ENCODE measurements around the gene SETDB2.

Gene SETDB2

GRCh38 chr13:49497272-49497671, 53.2 kb downstream of the SETDB2 start:
- Histone ChIP-seq H3K79me2 (ENCODE audit: insufficient read depth, low read length) (no peaks in the 10 kb centered on the region), H2AFZ (ENCODE audit: low read length) (no peak overlapping the region), H3K4me1 (ENCODE audit: insufficient read depth, low read length, poor library complexity, severe bottlenecking) (peaks cover 9% of the 10 kb centered on the region), H3K27me3 (ENCODE audit: insufficient read depth, low read length, poor library complexity, severe bottlenecking) (no peaks in the 10 kb centered on the region), H4K20me1 (ENCODE audit: insufficient read depth, low read length, poor library complexity, severe bottlenecking) (no peaks in the 10 kb centered on the region), H3K36me3 (ENCODE audit: insufficient read depth, low read length) (no peaks in the 10 kb centered on the region), H3F3A (ENCODE audit: low read depth) (peaks cover 8% of the 10 kb centered on the region; the same call in 1 of the 2 replicates), H3K9ac (ENCODE audit: low read depth, low read length, poor library complexity, severe bottlenecking) (no peak overlapping the region), H3K9me3 (ENCODE audit: insufficient read depth, low read depth, low read length) (no peaks in the 10 kb centered on the region), H3K4me3 (ENCODE audit: low read length, poor library complexity, severe bottlenecking) (peak overlapping the region; percentile 7), H3K9me2 (replicated peaks; ENCODE audit: low read depth, low read length) (no peaks in the 10 kb centered on the region), H3K4me2 (ENCODE audit: low read depth, low read length, poor library complexity, severe bottlenecking) (peak overlapping the region; percentile 79)
- TF ChIP-seq, protein P1, sequence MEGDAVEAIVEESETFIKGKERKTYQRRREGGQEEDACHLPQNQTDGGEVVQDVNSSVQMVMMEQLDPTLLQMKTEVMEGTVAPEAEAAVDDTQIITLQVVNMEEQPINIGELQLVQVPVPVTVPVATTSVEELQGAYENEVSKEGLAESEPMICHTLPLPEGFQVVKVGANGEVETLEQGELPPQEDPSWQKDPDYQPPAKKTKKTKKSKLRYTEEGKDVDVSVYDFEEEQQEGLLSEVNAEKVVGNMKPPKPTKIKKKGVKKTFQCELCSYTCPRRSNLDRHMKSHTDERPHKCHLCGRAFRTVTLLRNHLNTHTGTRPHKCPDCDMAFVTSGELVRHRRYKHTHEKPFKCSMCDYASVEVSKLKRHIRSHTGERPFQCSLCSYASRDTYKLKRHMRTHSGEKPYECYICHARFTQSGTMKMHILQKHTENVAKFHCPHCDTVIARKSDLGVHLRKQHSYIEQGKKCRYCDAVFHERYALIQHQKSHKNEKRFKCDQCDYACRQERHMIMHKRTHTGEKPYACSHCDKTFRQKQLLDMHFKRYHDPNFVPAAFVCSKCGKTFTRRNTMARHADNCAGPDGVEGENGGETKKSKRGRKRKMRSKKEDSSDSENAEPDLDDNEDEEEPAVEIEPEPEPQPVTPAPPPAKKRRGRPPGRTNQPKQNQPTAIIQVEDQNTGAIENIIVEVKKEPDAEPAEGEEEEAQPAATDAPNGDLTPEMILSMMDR (conservative IDR thresholded peaks at IDR 0.05; ENCODE audit: low read length) = no peak
- no peak for TF ChIP-seq EZH2phosphoT487 (IDR thresholded peaks at IDR 0.05; ENCODE audit: borderline replicate concordance)

DNA sequence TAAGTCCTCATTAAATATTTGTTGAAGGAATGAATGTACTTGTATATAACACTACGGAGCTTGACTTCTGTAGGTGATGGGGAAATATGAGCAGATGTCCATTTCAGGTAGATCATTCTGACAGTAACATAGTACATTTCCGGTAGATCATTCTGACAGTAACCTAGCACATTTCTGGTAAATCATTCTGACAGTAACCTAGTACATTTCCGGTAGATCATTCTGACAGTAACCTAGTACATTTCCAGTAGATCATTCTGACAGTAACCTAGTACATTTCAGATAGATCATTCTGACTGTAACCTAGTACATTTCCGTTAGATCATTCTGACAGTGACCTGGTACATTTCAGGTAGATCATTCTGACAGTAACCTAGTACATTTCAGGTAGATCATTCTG, 54.1 kb downstream of the SETDB2 start:
- H3K4me1 ChIP-seq (ENCODE audit: insufficient read depth, low read length, poor library complexity, severe bottlenecking) = peaks cover 9% of the 10 kb centered on the region
- H3K9me3 ChIP-seq (ENCODE audit: insufficient read depth, low read depth, low read length) = no peaks in the 10 kb centered on the region
- peaks cover 8% of the 10 kb centered on the region; the same call in 1 of the 2 replicates for H3F3A ChIP-seq (ENCODE audit: low read depth)
- no peak overlapping the region for H3K4me2 ChIP-seq (ENCODE audit: low read depth, low read length, poor library complexity, severe bottlenecking)
- H3K9ac ChIP-seq (ENCODE audit: low read depth, low read length, poor library complexity, severe bottlenecking) = no peak overlapping the region
- no peaks in the 10 kb centered on the region for H3K79me2 ChIP-seq (ENCODE audit: insufficient read depth, low read length)
- H3K36me3 ChIP-seq (ENCODE audit: insufficient read depth, low read length) = no peaks in the 10 kb centered on the region
- TF ChIP-seq, protein P1 (conservative IDR thresholded peaks at IDR 0.05; ENCODE audit: low read length) = no peak
- TF ChIP-seq EZH2phosphoT487 (IDR thresholded peaks at IDR 0.05; ENCODE audit: borderline replicate concordance) = no peak
- no peak overlapping the region for H2AFZ ChIP-seq (ENCODE audit: low read length)
- H3K9me2 ChIP-seq (replicated peaks; ENCODE audit: low read depth, low read length) = no peaks in the 10 kb centered on the region
- H3K4me3 ChIP-seq (ENCODE audit: low read length, poor library complexity, severe bottlenecking) = no peak overlapping the region
- H4K20me1 ChIP-seq (ENCODE audit: insufficient read depth, low read length, poor library complexity, severe bottlenecking) = no peaks in the 10 kb centered on the region
- no peaks in the 10 kb centered on the region for H3K27me3 ChIP-seq (ENCODE audit: insufficient read depth, low read length, poor library complexity, severe bottlenecking)

DNA sequence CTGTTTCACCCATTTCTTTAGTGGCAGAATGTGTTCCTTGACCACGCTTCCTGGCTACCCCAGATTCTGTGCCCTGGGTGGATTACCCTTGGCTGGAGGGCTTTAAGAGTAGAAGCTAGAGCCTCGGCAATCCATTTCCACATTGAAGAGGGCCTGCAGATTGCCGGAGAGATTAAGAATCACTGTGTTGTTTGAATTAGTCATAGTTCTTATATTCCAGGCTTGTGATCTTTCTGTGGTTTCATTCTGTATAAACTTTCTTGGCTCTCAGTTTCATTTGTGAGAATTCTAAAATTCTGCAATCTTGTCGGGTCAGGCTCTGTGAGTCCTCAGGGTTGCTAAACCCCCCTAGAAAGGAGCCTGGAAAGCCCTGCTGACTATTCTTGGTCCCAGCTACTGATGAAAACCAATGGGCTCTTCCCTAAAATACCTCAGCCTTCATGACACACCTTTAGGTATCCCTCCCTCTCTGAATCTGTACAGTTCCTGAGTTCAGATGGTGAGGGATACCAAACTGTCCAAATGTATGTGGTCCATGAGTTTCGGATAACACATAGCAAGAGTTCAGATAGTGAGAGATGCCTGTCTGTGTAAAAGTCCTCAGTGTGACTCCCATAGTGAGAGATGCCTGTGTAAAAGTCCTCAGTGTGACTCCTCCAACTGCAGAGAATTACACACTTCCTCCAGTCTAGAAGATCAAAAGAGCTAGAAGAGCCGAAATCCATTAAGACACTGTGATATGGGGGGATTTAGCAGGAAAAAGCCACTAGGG, 56.0 kb downstream of the SETDB2 start:
- Histone ChIP-seq H3K27me3 (ENCODE audit: insufficient read depth, low read length, poor library complexity, severe bottlenecking) (no peaks in the 10 kb centered on the region), H4K20me1 (ENCODE audit: insufficient read depth, low read length, poor library complexity, severe bottlenecking) (no peaks in the 10 kb centered on the region), H3K4me3 (ENCODE audit: low read length, poor library complexity, severe bottlenecking) (no peak overlapping the region), H3K4me2 (ENCODE audit: low read depth, low read length, poor library complexity, severe bottlenecking) (no peak overlapping the region), H3K79me2 (ENCODE audit: insufficient read depth, low read length) (no peaks in the 10 kb centered on the region), H3K9ac (ENCODE audit: low read depth, low read length, poor library complexity, severe bottlenecking) (no peak overlapping the region), H3K36me3 (ENCODE audit: insufficient read depth, low read length) (no peaks in the 10 kb centered on the region), H3K4me1 (ENCODE audit: insufficient read depth, low read length, poor library complexity, severe bottlenecking) (no peaks in the 10 kb centered on the region), H3K9me3 (ENCODE audit: insufficient read depth, low read depth, low read length) (no peaks in the 10 kb centered on the region), H3F3A (ENCODE audit: low read depth) (peaks cover 8% of the 10 kb centered on the region; the same call in 1 of the 2 replicates), H2AFZ (ENCODE audit: low read length) (no peak overlapping the region), H3K9me2 (replicated peaks; ENCODE audit: low read depth, low read length) (no peaks in the 10 kb centered on the region)
- TF ChIP-seq, protein P1 (conservative IDR thresholded peaks at IDR 0.05; ENCODE audit: low read length) = no peak
- no peak for TF ChIP-seq EZH2phosphoT487 (IDR thresholded peaks at IDR 0.05; ENCODE audit: borderline replicate concordance)
